Stimulated activated CD4-positive, alpha-beta T cell treated with anti-CD3 and anti-CD28 coated beads, TNF-alpha, amount 100 ng/mL, for 4 hours (primary cell): ENCODE results near the gene GGA1.
"Not testable (repeated sequence)": the region's sequence is repeated elsewhere in the genome, so short reads cannot be mapped to it uniquely, and the experiment has no call there.

Experiments used
- DNase-seq, 3 experiments: peaks; one replicate each; pipeline ENCODE4 v3.0.0-alpha.2; 2020; ENCODE audit warnings: low read depth in 3 of 3

GGA1 gene

GRCh38 chr22:37650463-37651136 lies 42.0 kb downstream of the GGA1 start:
- no peak for DNase-seq

DNA sequence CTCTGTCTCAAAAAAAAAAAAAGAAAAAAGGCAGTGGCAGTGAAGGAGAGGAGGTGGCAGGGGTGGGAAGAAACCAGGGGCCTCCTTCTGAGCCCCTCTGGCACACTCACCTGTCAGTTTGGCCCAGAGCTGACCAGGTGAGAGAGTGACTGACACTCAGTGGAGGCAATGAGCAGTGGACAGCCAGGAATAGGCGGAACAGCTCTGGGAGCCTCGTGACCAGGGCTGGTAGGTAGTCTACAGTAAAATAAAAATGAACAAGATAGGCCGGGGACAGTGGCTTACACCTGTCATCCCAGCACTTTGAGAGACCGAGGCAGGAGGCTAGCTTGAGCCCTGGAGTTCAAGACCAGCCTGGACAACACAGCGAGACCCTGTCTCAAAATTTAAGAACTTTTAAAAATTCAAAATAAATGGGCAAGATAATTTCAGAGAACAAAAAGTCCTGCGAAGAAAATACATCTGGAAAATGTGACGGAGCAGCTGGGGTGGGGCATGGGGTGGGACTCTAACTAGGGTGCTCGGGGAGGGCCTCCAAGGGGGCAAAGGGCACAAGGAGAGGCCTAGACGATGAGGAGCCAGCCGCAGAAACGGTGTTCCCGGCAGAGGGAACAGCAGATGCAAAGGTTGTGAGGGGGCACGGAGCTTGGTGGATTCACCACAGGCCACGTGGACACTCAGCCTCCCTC lies 46.1 kb downstream of the GGA1 start:
- no peak for DNase-seq

DNA sequence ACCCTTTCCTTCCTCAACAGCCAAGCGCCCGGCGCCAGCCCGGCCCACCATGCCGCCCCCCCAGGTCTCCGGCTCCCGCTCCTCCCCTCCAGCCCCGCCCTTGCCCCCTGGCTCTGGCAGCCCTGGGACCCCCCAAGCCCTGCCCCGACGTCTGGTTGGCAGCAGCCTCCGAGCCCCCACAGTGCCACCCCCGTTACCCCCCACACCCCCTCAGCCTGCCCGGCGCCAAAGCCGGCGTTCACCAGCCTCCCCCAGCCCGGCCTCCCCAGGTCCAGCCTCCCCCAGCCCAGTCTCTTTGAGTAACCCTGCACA lies 46.6 kb downstream of the GGA1 start:
- DNase-seq, result no peak

- not testable (repeated sequence) for DNase-seq
Measured at GRCh38 chr22:37656583-37656982, 47.9 kb downstream of the GGA1 start.

GRCh38 chr22:37657590-37658132 lies 49.0 kb downstream of the GGA1 start:
- no peak for DNase-seq

GRCh38 chr22:37658133-37659065 lies 49.8 kb downstream of the GGA1 start, which contains the start of gene PDXP:
PDXP (plus strand) TSS chr22:37658723; CDS start chr22:37658783, 60 bp downstream.
- peak; percentile 97 to 99 (median 97) for DNase-seq

DNA sequence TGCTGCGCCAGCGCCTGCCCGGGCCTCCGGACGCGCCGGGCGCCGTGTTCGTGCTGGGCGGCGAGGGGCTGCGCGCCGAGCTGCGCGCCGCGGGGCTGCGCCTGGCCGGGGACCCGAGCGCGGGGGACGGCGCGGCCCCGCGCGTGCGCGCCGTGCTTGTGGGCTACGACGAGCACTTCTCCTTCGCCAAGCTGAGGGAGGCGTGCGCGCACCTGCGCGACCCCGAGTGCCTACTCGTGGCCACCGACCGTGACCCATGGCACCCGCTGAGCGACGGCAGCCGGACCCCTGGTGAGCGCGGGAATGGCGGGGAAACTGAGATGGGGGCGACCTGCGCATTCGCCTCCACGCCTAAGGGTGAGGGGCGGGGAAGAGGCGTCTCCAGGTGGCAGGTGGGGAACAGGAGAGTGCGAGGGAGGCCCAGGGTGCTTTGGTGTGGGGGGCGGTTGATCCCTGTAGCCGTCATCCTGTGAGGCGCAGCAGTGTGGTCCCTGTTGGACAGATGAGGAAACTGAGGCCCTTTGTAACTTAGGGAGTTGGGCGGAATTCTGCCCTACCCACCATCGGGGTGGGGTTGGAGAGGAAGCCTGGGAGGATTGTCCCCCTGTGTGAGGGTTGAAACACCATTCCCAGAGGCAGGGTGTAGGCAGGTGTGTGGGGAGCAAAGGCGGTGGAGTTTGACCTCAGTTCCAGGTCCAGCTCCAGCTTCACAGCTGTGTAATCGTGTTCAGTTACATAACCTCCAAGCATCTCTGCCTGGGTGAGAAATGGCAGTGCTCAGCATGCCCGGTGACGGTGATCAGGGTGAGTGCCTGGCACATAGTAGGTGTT lies 50.6 kb downstream of the GGA1 start:
- DNase-seq, result no peak

DNA sequence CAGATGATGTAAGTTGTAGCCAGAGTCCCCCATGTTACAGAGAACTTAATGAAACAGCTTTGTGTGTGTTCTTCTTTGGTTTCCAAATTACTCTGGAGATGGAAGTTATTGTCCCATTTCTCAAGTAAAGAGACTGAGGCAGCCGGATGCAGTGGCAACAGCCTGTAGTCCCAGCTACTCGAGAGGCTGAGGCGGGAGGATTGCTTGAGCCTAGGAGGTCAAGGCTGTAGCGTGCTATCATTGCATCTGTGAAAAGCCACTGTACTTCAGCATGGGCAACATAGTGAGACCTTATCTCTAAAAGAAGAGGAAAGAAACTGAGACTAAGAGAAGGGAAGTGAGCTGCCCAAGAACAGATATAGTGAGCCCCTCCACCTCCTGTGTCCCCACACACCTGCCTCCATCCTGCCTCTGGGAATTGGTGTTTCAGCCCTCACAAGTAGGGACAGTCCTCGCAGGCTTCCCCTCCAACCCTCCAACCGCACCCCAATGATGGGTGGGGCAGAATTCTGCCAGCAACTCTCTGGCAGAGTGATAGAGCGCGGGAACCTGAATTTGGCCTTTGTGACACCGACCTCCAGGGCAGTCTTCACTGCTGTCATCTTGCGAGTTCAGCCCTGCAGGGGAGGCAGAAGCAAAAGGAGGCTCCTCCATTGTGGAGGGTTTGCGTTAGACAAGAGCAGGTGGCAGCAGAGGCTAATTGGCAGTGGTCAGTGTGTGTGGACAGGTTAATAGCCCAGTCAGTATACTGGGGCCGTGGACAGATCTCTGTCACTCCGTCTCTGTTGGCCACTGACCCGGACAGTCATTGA lies 51.5 kb downstream of the GGA1 start:
- no peak for DNase-seq

GRCh38 chr22:37660709-37661045 lies 52.0 kb downstream of the GGA1 start:
- no peak for DNase-seq

DNA sequence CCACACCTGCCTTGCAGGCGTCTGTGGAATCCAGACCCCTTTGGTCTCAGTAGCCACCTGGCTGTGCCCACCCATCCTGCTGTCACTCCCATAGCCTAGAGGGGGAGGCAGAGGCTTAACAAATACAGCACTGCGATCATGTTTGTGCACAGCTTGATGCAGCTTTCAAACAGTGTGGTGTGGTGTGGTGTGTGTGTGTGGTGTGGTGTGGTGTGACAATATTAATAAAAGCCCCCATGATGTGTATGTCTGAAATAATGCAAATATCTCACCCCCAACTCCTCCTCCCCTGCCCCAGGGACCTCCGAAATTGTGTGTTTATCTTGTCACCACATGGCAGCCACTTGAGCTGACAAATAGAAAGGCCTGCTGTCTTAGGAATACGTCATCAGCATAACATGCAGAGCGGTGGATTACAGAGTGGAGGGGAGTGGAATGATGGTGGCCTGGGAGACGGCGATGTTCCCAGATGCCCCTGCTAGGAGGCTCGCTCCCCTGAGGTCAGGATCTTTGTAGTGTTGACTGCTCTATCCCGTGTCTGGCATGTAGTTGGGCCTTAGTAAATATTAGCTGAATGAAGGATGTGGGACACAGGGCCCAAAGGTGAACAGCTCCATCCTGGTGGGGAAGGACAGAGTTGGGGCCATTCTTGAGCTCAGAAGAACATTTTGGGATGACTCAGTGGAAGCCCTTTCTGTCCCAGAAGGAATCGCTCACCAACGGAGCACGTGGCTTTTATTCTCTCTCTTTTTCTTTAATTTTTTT lies 52.7 kb downstream of the GGA1 start:
- DNase-seq, result no peak

- DNase-seq, result no peak
Measured at GRCh38 chr22:37662039-37662438, 53.4 kb downstream of the GGA1 start.

DNA sequence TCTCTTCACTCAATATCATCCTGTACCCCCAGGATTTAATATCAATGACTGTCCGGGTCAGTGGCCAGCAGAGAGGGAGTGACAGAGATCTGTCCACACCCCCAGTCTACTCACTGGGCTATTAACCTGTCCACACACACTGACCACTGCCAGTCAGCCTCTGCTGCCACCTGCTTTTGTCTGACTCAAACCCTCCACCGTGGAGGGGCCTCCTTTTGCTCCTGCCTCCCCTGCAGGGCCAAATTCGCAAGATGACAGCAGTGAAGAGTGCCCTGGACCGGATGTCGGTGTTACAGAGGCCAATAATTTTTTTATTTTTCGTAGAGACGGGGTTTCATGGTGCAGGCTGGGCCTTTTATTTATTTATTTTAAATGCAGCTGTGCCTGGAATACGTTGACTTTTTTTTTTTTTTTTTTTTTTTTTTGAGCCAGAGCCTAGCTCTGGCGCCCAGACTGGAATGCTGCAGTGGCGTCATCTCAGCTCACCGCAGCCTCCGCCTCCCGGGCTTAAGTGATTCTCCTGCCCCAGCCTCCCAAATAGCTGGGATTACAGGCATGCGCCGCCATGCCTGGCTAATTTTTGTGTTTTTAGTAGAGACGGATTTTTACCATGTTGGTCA lies 55.0 kb downstream of the GGA1 start:
- no peak for DNase-seq

DNA sequence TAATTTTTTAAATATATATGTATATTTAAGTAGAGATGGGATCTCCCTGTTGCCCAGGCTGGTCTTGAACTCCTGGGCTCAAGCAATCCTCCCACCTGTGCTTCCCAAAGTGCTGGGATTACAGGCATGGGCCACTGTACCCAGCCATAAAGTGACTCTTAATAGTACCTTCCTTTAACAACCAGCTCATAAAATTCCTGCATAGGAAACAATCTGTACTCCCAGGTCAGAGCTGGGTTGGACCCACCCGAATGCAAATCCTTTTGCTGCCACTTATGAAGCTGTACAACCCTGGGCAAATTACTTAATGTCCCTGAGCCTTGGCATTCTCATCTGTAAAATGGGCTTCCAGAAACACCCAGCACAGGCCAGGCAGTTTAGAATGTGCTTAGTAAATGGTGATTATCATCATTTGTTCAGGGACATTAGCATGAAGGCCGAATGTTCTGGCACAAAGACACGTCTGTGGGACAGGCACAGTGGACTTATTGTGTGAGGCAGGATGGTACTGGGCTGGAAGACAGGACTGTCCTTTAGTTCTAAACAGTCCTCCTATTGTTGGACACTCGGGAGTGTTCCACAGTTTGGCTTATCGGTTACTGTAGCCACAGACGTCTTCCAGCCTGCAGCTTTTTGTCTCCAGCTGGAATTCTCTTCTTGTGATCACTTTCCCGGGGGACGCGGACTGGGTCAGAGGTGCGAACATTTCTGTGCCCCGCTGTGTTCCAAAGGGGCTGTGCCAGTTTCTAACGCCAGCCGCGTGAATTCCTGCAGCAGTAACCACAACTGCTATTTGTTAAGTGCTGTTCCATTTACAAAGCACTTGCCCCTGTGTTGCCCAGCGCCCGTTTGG lies 55.8 kb downstream of the GGA1 start:
- no peak for DNase-seq

GRCh38 chr22:37665487-37665886 lies 56.9 kb downstream of the GGA1 start:
- DNase-seq, result no peak

GRCh38 chr22:37669586-37669985 lies 61.0 kb downstream of the GGA1 start:
- no peak for DNase-seq

DNA sequence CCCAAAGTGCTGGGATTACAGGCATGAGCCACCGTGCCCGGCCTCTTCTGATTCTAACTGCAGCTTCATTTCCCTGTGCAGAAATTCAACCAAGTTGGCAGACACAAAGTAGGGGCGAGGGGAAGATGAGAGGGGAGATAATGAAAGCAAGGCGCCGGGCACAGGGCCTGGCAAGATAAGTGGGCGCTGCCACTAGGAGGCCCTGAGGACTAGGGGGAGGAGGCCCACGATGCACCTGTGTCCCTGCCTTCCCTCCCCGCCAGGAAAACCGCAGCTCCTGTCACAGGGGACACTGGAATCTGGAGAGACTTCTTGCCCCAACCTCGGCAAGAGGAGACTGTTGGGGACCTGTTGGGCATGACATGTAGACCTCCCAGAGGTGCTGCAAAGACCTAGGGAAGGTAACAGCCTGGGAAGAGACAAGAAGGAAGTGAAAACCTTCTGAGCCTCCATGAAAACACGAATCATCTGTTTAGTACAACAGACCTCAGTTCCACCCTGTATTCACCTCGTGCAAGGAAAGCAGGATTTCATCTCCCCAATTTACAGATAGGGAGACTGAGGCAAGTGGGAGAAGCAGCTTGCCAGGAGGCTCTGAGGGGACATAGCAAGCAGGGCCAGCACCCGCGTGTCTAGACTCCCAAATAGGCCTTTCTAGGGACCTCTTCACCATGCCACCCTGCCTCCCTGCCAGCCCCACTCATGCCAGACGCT lies 63.7 kb downstream of the GGA1 start:
- DNase-seq, result no peak

- DNase-seq, result no peak
Measured at GRCh38 chr22:37672920-37673455, 64.4 kb downstream of the GGA1 start.

- DNase-seq, result no peak
Measured at GRCh38 chr22:37674248-37674647, 65.6 kb downstream of the GGA1 start.
